Measurements from ENCODE around the gene EVA1B.

GRCh38 chr1:36345353-36345752 lies 21.9 kb upstream of the EVA1B start:
- TF ChIP-seq CTCF (IDR thresholded peaks at IDR 0.05) (no peak), EP300 (IDR thresholded peaks at IDR 0.05) (no peak), POLR2A (IDR thresholded peaks at IDR 0.05) (no peak)

Measured in stomach (tissue), 4 donors.